Endodermal cell (in vitro differentiated cells): ENCODE results near the gene TUBA4A. TPM values are rescaled to one million over a fixed set of nuclear protein-coding genes. Genes with fewer than 3 reads are reported as not detected.

ENCODE experiments used
- DNase-seq: peaks from one replicate; pipeline ENCODE4 v3.0.0-alpha.2; 2017
- H3K27ac ChIP-seq: 2 replicates; pipeline ENCODE4 v1.5.1; 2013; ENCODE audit warnings: mild to moderate bottlenecking, low read depth, low read length, moderate library complexity
- H3K27me3 ChIP-seq: 2 replicates; pipeline ENCODE4 v1.6.1; 2013; ENCODE audit warnings: mild to moderate bottlenecking, low read length, moderate library complexity; ENCODE audit not compliant: insufficient read depth, control insufficient read depth, poor library complexity, severe bottlenecking
- H3K36me3 ChIP-seq: 2 replicates; pipeline ENCODE4 v1.7.0; 2013; ENCODE audit warnings: mild to moderate bottlenecking, low read length, moderate library complexity; ENCODE audit not compliant: control insufficient read depth, insufficient read depth
- H3K4me1 ChIP-seq: one replicate; pipeline ENCODE4 v1.7.0; 2013; ENCODE audit warnings: low read length; ENCODE audit not compliant: control insufficient read depth, insufficient read depth
- H3K4me3 ChIP-seq: 2 replicates; pipeline ENCODE4 v1.5.1; 2013; ENCODE audit warnings: mild to moderate bottlenecking, low read length, moderate library complexity
- H3K9ac ChIP-seq: 2 replicates; pipeline ENCODE4 v1.6.1; 2013; ENCODE audit warnings: mild to moderate bottlenecking, low read length, moderate library complexity; ENCODE audit not compliant: poor library complexity, severe bottlenecking; ENCODE audit errors: extremely low read depth
- H3K9me3 ChIP-seq: 2 replicates; pipeline ENCODE4 v1.6.1; 2013; ENCODE audit warnings: mild to moderate bottlenecking, low read length, moderate library complexity; ENCODE audit not compliant: control insufficient read depth
- H3K27ac Mint-ChIP-seq: 2 replicates; pipeline ENCODE4 v1.8.0; 2020; ENCODE audit warnings: mixed read lengths
- H3K27me3 Mint-ChIP-seq: 2 replicates; pipeline ENCODE4 v1.8.0; 2021; ENCODE audit warnings: mild to moderate bottlenecking, mixed read lengths; ENCODE audit not compliant: insufficient read depth
- H3K36me3 Mint-ChIP-seq: 2 replicates; pipeline ENCODE4 v1.8.0; 2020; ENCODE audit warnings: low read depth, mixed read lengths
- H3K4me1 Mint-ChIP-seq: 2 replicates; pipeline ENCODE4 v1.8.0; 2020; ENCODE audit warnings: mixed read lengths
- H3K4me3 Mint-ChIP-seq: 2 replicates; pipeline ENCODE4 v1.8.0; 2020; ENCODE audit warnings: mild to moderate bottlenecking, moderate library complexity, mixed read lengths
- H3K9me3 Mint-ChIP-seq: 2 replicates; pipeline ENCODE4 v1.8.0; 2020; ENCODE audit warnings: mild to moderate bottlenecking, mixed read lengths
- CTCF ChIP-seq: fragments of 200-600 bp; sonication (generic); conservative IDR thresholded peaks from 2 replicates; pipeline ENCODE4 v1.5.0; 2021; ENCODE audit warnings: antibody characterized with exemption, mild to moderate bottlenecking
- WGBS, 2 experiments: methylation state at CpG; one replicate each; pipeline versions ENCODE4 v1.1.5 to v1.1.7; 2013; ENCODE audit warnings: missing lambda C conversion rate in 2 of 2, mixed read lengths in 1 of 2; ENCODE audit not compliant: insufficient coverage in 1 of 2, insufficient read length in 1 of 2; 5-methylcytosine and 5-hydroxymethylcytosine counted together
- total RNA-seq, 2 donors: library from RNA; stranded (reverse); fragmentation: NEBNext Ultra II Directional in 1 of 2; extraction: Animal tissue kit (Norgen Biotek cat#: 25700) in 1 of 2; gene quantifications; 2 replicates in 1 of 2; 3 replicates in 1 of 2; pipeline ENCODE4 v1.2.1, GENCODE V29; 2021

Gene TUBA4A
- total RNA-seq, 2 donors from 2014 or later = 4.0 to 9.5 TPM

GRCh38 chr2:219246559-219246958 lies 7.2 kb downstream of the TUBA4A start:
- WGBS, 2 experiments = 97 to 100% methylated on average over 5 to 10 of the region's 10 CpGs
- no peaks in the 10 kb centered on the region for H3K9me3 Mint-ChIP-seq
- no peak for DNase-seq
- Histone ChIP-seq H3K27me3 (peaks cover 2% of the 10 kb centered on the region), H3K9me3 (no peaks in the 10 kb centered on the region), H3K27ac (no peak overlapping the region), H3K36me3 (peaks cover 14% of the 10 kb centered on the region), H3K4me1 (peaks cover 17% of the 10 kb centered on the region), H3K4me3 (peak overlapping the region; percentile 92), H3K9ac (no peak overlapping the region)
- H3K27me3 Mint-ChIP-seq = peaks cover 7% of the 10 kb centered on the region
- H3K4me1 Mint-ChIP-seq = peaks cover 24% of the 10 kb centered on the region
- peak overlapping the region; percentile 86 for H3K4me3 Mint-ChIP-seq
- no peak for TF ChIP-seq CTCF
- no peak overlapping the region for H3K27ac Mint-ChIP-seq
- peaks cover 5% of the 10 kb centered on the region for H3K36me3 Mint-ChIP-seq

GRCh38 chr2:219245899-219246230 lies 7.9 kb downstream of the TUBA4A start:
- TF ChIP-seq CTCF = no peak
- Mint-ChIP-seq H3K27ac (peak overlapping the region; percentile 96), H3K4me1 (peaks cover 24% of the 10 kb centered on the region), H3K36me3 (peaks cover 5% of the 10 kb centered on the region), H3K27me3 (no peaks in the 10 kb centered on the region), H3K4me3 (peak overlapping the region; percentile 86), H3K9me3 (no peaks in the 10 kb centered on the region)
- 35 to 36% methylated on average over 5 to 10 of the region's 10 CpGs for WGBS, 2 experiments
- H3K36me3 ChIP-seq = peaks cover 14% of the 10 kb centered on the region
- H3K4me3 ChIP-seq = peak overlapping the region; percentile 92
- peak overlapping the region; percentile 42 for H3K27ac ChIP-seq
- peak overlapping the region; percentile 97 for H3K9ac ChIP-seq
- no peaks in the 10 kb centered on the region for H3K9me3 ChIP-seq
- H3K4me1 ChIP-seq = peaks cover 17% of the 10 kb centered on the region
- no peaks in the 10 kb centered on the region for H3K27me3 ChIP-seq
- no peak for DNase-seq

GRCh38 chr2:219245148-219245898 lies 8.4 kb downstream of the TUBA4A start, which contains the start of the genes GLB1L and STK16:
GLB1L (minus strand) TSS chr2:219245444; CDS start chr2:219243573, 1,871 bp downstream.
STK16 (plus strand) TSS chr2:219245479; CDS start chr2:219246000, 521 bp downstream.
- no peaks in the 10 kb centered on the region for H3K27me3 Mint-ChIP-seq
- 1 to 4% methylated on average over 22 to 46 of the region's 46 CpGs for WGBS, 2 experiments
- peak within 1 kb of the TSS; percentile 97 for H3K9ac ChIP-seq
- peak within 1 kb of the TSS; percentile 96 for H3K27ac Mint-ChIP-seq
- no peaks in the 10 kb centered on the region for H3K27me3 ChIP-seq
- DNase-seq = peak; percentile 98
- H3K4me3 Mint-ChIP-seq = peak within 1 kb of the TSS; percentile 86
- H3K36me3 Mint-ChIP-seq = peaks cover 5% of the 10 kb centered on the region
- TF ChIP-seq CTCF = no peak
- no peaks in the 10 kb centered on the region for H3K9me3 ChIP-seq
- peak within 1 kb of the TSS; percentile 92 for H3K4me3 ChIP-seq
- H3K27ac ChIP-seq = peak within 1 kb of the TSS; percentile 42
- H3K9me3 Mint-ChIP-seq = no peaks in the 10 kb centered on the region
- peaks cover 24% of the 10 kb centered on the region for H3K4me1 Mint-ChIP-seq
- H3K4me1 ChIP-seq = peaks cover 17% of the 10 kb centered on the region
- peaks cover 14% of the 10 kb centered on the region for H3K36me3 ChIP-seq
